H9 (cell line): ENCODE measurements around the gene C1orf21. TPM values are rescaled to one million over a fixed set of nuclear protein-coding genes. Genes with fewer than 3 reads are reported as not detected.

ENCODE experiments used
- DNase-seq: peaks from one replicate; pipeline ENCODE4 v3.0.0-alpha.2; 2017
- H2AFZ ChIP-seq: one replicate; pipeline ENCODE4 v1.6.1; 2013; ENCODE audit warnings: mild to moderate bottlenecking, low read length, control low read depth, moderate library complexity
- H2AK5ac ChIP-seq: 2 replicates; pipeline ENCODE4 v1.6.1; 2013; ENCODE audit warnings: low read length, control low read depth, mixed read lengths; ENCODE audit not compliant: insufficient read length
- H2BK120ac ChIP-seq: one replicate; pipeline ENCODE4 v1.6.1; 2013; ENCODE audit warnings: low read depth, mild to moderate bottlenecking, low read length, control low read depth, inconsistent platforms; ENCODE audit not compliant: poor library complexity, severe bottlenecking
- H2BK12ac ChIP-seq: 2 replicates; pipeline ENCODE4 v1.6.1; 2013; ENCODE audit warnings: low read length, control low read depth, mixed read lengths, low read depth; ENCODE audit not compliant: insufficient read length
- H2BK15ac ChIP-seq: 2 replicates; pipeline ENCODE4 v1.6.1; 2013; ENCODE audit warnings: low read depth, low read length, control low read depth
- H2BK20ac ChIP-seq: one replicate; pipeline ENCODE4 v1.6.1; 2013; ENCODE audit warnings: low read depth, mild to moderate bottlenecking, low read length, control low read depth, inconsistent platforms; ENCODE audit not compliant: poor library complexity, severe bottlenecking
- H2BK5ac ChIP-seq: 2 replicates; pipeline ENCODE4 v1.6.1; 2013; ENCODE audit warnings: low read length, control low read depth, mixed read lengths; ENCODE audit not compliant: insufficient read length
- H3K14ac ChIP-seq: 2 replicates; pipeline ENCODE4 v1.6.1; 2013; ENCODE audit warnings: low read length, control low read depth; ENCODE audit not compliant: insufficient read depth
- H3K18ac ChIP-seq: 2 replicates; pipeline ENCODE4 v1.6.1; 2013; ENCODE audit warnings: low read depth, mild to moderate bottlenecking, mixed read lengths, low read length, control low read depth; ENCODE audit not compliant: insufficient read length
- H3K23ac ChIP-seq: 2 replicates; pipeline ENCODE4 v1.6.1; 2013; ENCODE audit warnings: low read length, control low read depth, mixed read lengths, low read depth; ENCODE audit not compliant: insufficient read length
- H3K23me2 ChIP-seq: 2 replicates; pipeline ENCODE4 v1.6.1; 2013; ENCODE audit warnings: low read depth, mild to moderate bottlenecking, mixed read lengths, low read length, control low read depth; ENCODE audit not compliant: insufficient read length, poor library complexity, severe bottlenecking
- H3K27ac ChIP-seq: 2 replicates; pipeline ENCODE4 v1.5.1; 2013; ENCODE audit warnings: low read length, control low read depth, mixed read lengths, low read depth; ENCODE audit not compliant: insufficient read length
- H3K27me3 ChIP-seq: 2 replicates; pipeline ENCODE4 v1.6.1; 2013; ENCODE audit warnings: low read length, control low read depth, inconsistent platforms; ENCODE audit not compliant: insufficient read depth
- H3K4ac ChIP-seq: 2 replicates; pipeline ENCODE4 v1.6.1; 2013; ENCODE audit warnings: low read depth, mild to moderate bottlenecking, control low read depth, inconsistent platforms, low read length, moderate library complexity
- H3K4me1 ChIP-seq: 2 replicates; pipeline ENCODE4 v1.6.1; 2013; ENCODE audit warnings: low read length, control low read depth, inconsistent platforms; ENCODE audit not compliant: insufficient read depth
- H3K4me2 ChIP-seq: 2 replicates; pipeline ENCODE4 v1.6.1; 2013; ENCODE audit warnings: low read length, control low read depth, mixed read lengths; ENCODE audit not compliant: insufficient read length, insufficient read depth
- H3K56ac ChIP-seq: 2 replicates; pipeline ENCODE4 v1.6.1; 2013; ENCODE audit warnings: low read depth, mild to moderate bottlenecking, mixed read lengths, low read length, control low read depth; ENCODE audit not compliant: insufficient read length
- H3K79me1 ChIP-seq: 2 replicates; pipeline ENCODE4 v1.6.1; 2013; ENCODE audit warnings: low read depth, mild to moderate bottlenecking, moderate library complexity, low read length, control low read depth, inconsistent platforms; ENCODE audit not compliant: insufficient read depth, poor library complexity, severe bottlenecking
- H3K79me2 ChIP-seq: 2 replicates; pipeline ENCODE4 v1.6.1; 2013; ENCODE audit warnings: low read length, control low read depth, inconsistent platforms; ENCODE audit not compliant: insufficient read depth
- H3K9ac ChIP-seq: 2 replicates; pipeline ENCODE4 v1.6.1; 2013; ENCODE audit warnings: low read length, control low read depth, mixed read lengths; ENCODE audit not compliant: insufficient read length; ENCODE audit errors: extremely low read depth
- H3K9me3 ChIP-seq: one replicate; pipeline ENCODE4 v1.6.1; 2013; ENCODE audit warnings: low read depth, low read length, inconsistent platforms; ENCODE audit not compliant: control insufficient read depth
- H3T11ph ChIP-seq: one replicate; pipeline ENCODE4 v1.6.1; 2013; ENCODE audit warnings: mild to moderate bottlenecking, low read length, control low read depth, inconsistent platforms
- H4K20me1 ChIP-seq: one replicate; pipeline ENCODE4 v1.6.1; 2013; ENCODE audit not compliant: control insufficient read depth, insufficient read length, insufficient read depth
- H4K5ac ChIP-seq: 2 replicates; pipeline ENCODE4 v1.6.1; 2013; ENCODE audit warnings: low read depth, mild to moderate bottlenecking, mixed read lengths, low read length, control low read depth; ENCODE audit not compliant: insufficient read length
- H4K8ac ChIP-seq: replicated peaks from 2 replicates; pipeline ENCODE4 v1.6.1; 2013; ENCODE audit warnings: low read length, control low read depth, mixed read lengths, low read depth; ENCODE audit not compliant: insufficient read length
- H4K91ac ChIP-seq: 2 replicates; pipeline ENCODE4 v1.6.1; 2013; ENCODE audit warnings: low read depth, mild to moderate bottlenecking, moderate library complexity, mixed read lengths, low read length, control low read depth; ENCODE audit not compliant: insufficient read length
- H3K27ac Mint-ChIP-seq, 3 experiments: 2 replicates in 2 of 3; 3 replicates in 1 of 3; pipeline ENCODE4 v1.8.0; 2020 to 2021; ENCODE audit warnings: mixed read lengths in 3 of 3, mild to moderate bottlenecking in 1 of 3, moderate library complexity in 1 of 3
- H3K27me3 Mint-ChIP-seq: 2 replicates; pipeline ENCODE4 v1.8.0; 2021; ENCODE audit warnings: low read depth, mild to moderate bottlenecking, moderate library complexity, mixed read lengths
- H3K36me3 Mint-ChIP-seq, 3 experiments: 2 replicates in 2 of 3; 3 replicates in 1 of 3; pipeline ENCODE4 v1.8.0; 2020 to 2021; ENCODE audit warnings: low read depth in 3 of 3, mixed read lengths in 3 of 3; ENCODE audit not compliant: insufficient read depth in 1 of 3
- H3K4me1 Mint-ChIP-seq, 2 experiments: 2 replicates each; pipeline ENCODE4 v1.8.0; 2020; ENCODE audit warnings: mixed read lengths in 2 of 2
- H3K4me3 Mint-ChIP-seq, 2 experiments: 2 replicates in 1 of 2; 3 replicates in 1 of 2; pipeline ENCODE4 v1.8.0; 2020 to 2021; ENCODE audit warnings: mild to moderate bottlenecking in 2 of 2, mixed read lengths in 2 of 2, moderate library complexity in 1 of 2
- H3K9me3 Mint-ChIP-seq, 2 experiments: 2 replicates in 1 of 2; 3 replicates in 1 of 2; pipeline ENCODE4 v1.8.0; 2020; ENCODE audit warnings: mild to moderate bottlenecking in 2 of 2, mixed read lengths in 2 of 2, moderate library complexity in 1 of 2
- CTCF ChIP-seq: fragments of 200-600 bp; sonication (generic); conservative IDR thresholded peaks from 3 replicates; pipeline ENCODE4 v1.8.0; 2021; ENCODE audit warnings: antibody characterized with exemption, mild to moderate bottlenecking
- WGBS: extraction: QIAGEN DNeasy Blood & Tissue Kit; methylation state at CpG from one replicate; pipeline ENCODE4 v1.1.7; 2013; ENCODE audit warnings: missing lambda C conversion rate, low lambda C conversion rate, mixed read lengths; ENCODE audit not compliant: insufficient read length; ENCODE audit errors: extremely low coverage; 5-methylcytosine and 5-hydroxymethylcytosine counted together
- total RNA-seq: library from RNA; stranded (reverse); gene quantifications from 2 replicates; pipeline ENCODE4 v1.2.1, GENCODE V29; 2021

The C1orf21 gene
- total RNA-seq, 1 experiment from 2014 or later, result 36.0 TPM

- Histone ChIP-seq H3K27ac (no peak overlapping the region), H3K23me2 (no peaks in the 10 kb centered on the region), H3K79me2 (no peaks in the 10 kb centered on the region)
These were observed 56.4 kb downstream of the C1orf21 start for GRCh38 chr1:184443201-184443600.

More at GRCh38 chr1:184443201-184443600, 56.4 kb downstream of the C1orf21 start:
- Histone ChIP-seq H3K9me3 (no peaks in the 10 kb centered on the region), H3K9ac (no peak overlapping the region), H3K23ac (no peak overlapping the region), H3K56ac (no peak overlapping the region), H2AK5ac (no peak overlapping the region), H3K4me1 (no peaks in the 10 kb centered on the region), H3T11ph (no peak overlapping the region), H4K91ac (no peak overlapping the region), H2BK20ac (no peak overlapping the region), H3K27me3 (no peaks in the 10 kb centered on the region), H3K4ac (no peak overlapping the region), H4K20me1 (no peaks in the 10 kb centered on the region), H3K79me1 (no peaks in the 10 kb centered on the region), H4K8ac (no peak overlapping the region), H3K14ac (no peak overlapping the region), H2BK120ac (no peak overlapping the region), H3K18ac (no peak overlapping the region), H3K4me2 (no peak overlapping the region), H2AFZ (no peak overlapping the region), H4K5ac (no peak overlapping the region), H2BK12ac (no peak overlapping the region), H2BK5ac (no peak overlapping the region), H2BK15ac (no peak overlapping the region)
- DNase-seq, result no peak
- H3K36me3 Mint-ChIP-seq, result peaks cover 0 to 3% (median 0%) of the 10 kb centered on the region in 3 experiments; a peak in 3 of 7 replicates
- no peaks in the 10 kb centered on the region for H3K27me3 Mint-ChIP-seq
- H3K4me3 Mint-ChIP-seq, result no peak overlapping the region
- whole genome bisulfite sequencing, result no CpG with 5 or more reads among the region's 3 CpGs
- H3K27ac Mint-ChIP-seq, result peak overlapping the region in 1 of 3 experiments; percentile 47; a peak in 1 of 7 replicates
- H3K4me1 Mint-ChIP-seq, result peaks cover 6 to 34% of the 10 kb centered on the region in 2 experiments; a peak in 3 of 4 replicates
- no peaks in the 10 kb centered on the region; a peak in 1 of 5 replicates for H3K9me3 Mint-ChIP-seq
- TF ChIP-seq CTCF, result no peak
